ENCODE results near the gene LAMC1. TPM values are rescaled to one million over a fixed set of nuclear protein-coding genes. Genes with fewer than 3 reads are reported as not detected.

Gene LAMC1
- total RNA-seq, 1 experiment from 2014 or later = 65.0 TPM

- peaks cover 27% of the 10 kb centered on the region for H3K36me3 ChIP-seq
- no peak overlapping the region for H3K4me3 ChIP-seq
- H3K27me3 ChIP-seq = no peaks in the 10 kb centered on the region
- DNase-seq = peak; percentile 88
- no peaks in the 10 kb centered on the region for H3K9me3 ChIP-seq
These were observed 9.1 kb downstream of the LAMC1 start for GRCh38 chr1:183032122-183032921.

- Histone ChIP-seq H3K36me3 (peaks cover 21% of the 10 kb centered on the region), H3K9me3 (no peaks in the 10 kb centered on the region), H3K27me3 (no peaks in the 10 kb centered on the region), H3K4me3 (no peak overlapping the region)
- no peak for DNase-seq
These were observed 10.0 kb downstream of the LAMC1 start for GRCh38 chr1:183033205-183033604.

GRCh38 chr1:183034682-183035081 lies 11.5 kb downstream of the LAMC1 start:
- Histone ChIP-seq H3K27me3 (no peaks in the 10 kb centered on the region), H3K9me3 (no peaks in the 10 kb centered on the region), H3K36me3 (peaks cover 14% of the 10 kb centered on the region), H3K4me3 (no peak overlapping the region)
- no peak for DNase-seq

GRCh38 chr1:183038333-183038866 lies 15.2 kb downstream of the LAMC1 start:
- H3K27me3 ChIP-seq = no peaks in the 10 kb centered on the region

GRCh38 chr1:183038913-183039312 lies 15.7 kb downstream of the LAMC1 start:
- DNase-seq = no peak
- Histone ChIP-seq H3K36me3 (peaks cover 3% of the 10 kb centered on the region), H3K4me3 (no peak overlapping the region), H3K9me3 (no peaks in the 10 kb centered on the region), H3K27me3 (no peaks in the 10 kb centered on the region)

More at GRCh38 chr1:183038333-183038866, 15.2 kb downstream of the LAMC1 start:
- DNase-seq = no peak
- no peaks in the 10 kb centered on the region for H3K9me3 ChIP-seq
- H3K36me3 ChIP-seq = peaks cover 9% of the 10 kb centered on the region
- H3K4me3 ChIP-seq = no peak overlapping the region

GRCh38 chr1:183039330-183039729 lies 16.1 kb downstream of the LAMC1 start:
- no peak for DNase-seq
- H3K4me3 ChIP-seq = no peak overlapping the region

GRCh38 chr1:183039985-183040447 lies 16.8 kb downstream of the LAMC1 start:
- peak; percentile 71 for DNase-seq
- H3K9me3 ChIP-seq = no peaks in the 10 kb centered on the region
- H3K27me3 ChIP-seq = no peaks in the 10 kb centered on the region
- no peaks in the 10 kb centered on the region for H3K36me3 ChIP-seq
- H3K4me3 ChIP-seq = no peak overlapping the region

More at GRCh38 chr1:183039330-183039729, 16.1 kb downstream of the LAMC1 start:
- peaks cover 2% of the 10 kb centered on the region; the same call in 1 of the 2 replicates for H3K36me3 ChIP-seq
- H3K9me3 ChIP-seq = no peaks in the 10 kb centered on the region
- H3K27me3 ChIP-seq = no peaks in the 10 kb centered on the region

GRCh38 chr1:183040547-183040971 lies 17.3 kb downstream of the LAMC1 start:
- no peak for DNase-seq
- Histone ChIP-seq H3K27me3 (no peaks in the 10 kb centered on the region), H3K36me3 (no peaks in the 10 kb centered on the region), H3K4me3 (no peak overlapping the region), H3K9me3 (no peaks in the 10 kb centered on the region)

- H3K27me3 ChIP-seq = no peaks in the 10 kb centered on the region
- no peak overlapping the region for H3K4me3 ChIP-seq
- H3K9me3 ChIP-seq = no peaks in the 10 kb centered on the region
- DNase-seq = no peak
- H3K36me3 ChIP-seq = no peaks in the 10 kb centered on the region
These were observed 20.0 kb downstream of the LAMC1 start for GRCh38 chr1:183043254-183043653.

GRCh38 chr1:183043872-183044854 lies 20.9 kb downstream of the LAMC1 start:
- Histone ChIP-seq H3K9me3 (no peaks in the 10 kb centered on the region), H3K27me3 (no peaks in the 10 kb centered on the region), H3K4me3 (no peak overlapping the region), H3K36me3 (no peaks in the 10 kb centered on the region)
- DNase-seq = peak; percentile 35

GRCh38 chr1:183044893-183045649 lies 21.9 kb downstream of the LAMC1 start:
- Histone ChIP-seq H3K4me3 (no peak overlapping the region), H3K27me3 (no peaks in the 10 kb centered on the region), H3K36me3 (no peaks in the 10 kb centered on the region), H3K9me3 (no peaks in the 10 kb centered on the region)
- no peak for DNase-seq

GRCh38 chr1:183048087-183049085 lies 25.2 kb downstream of the LAMC1 start:
- DNase-seq = no peak
- Histone ChIP-seq H3K4me3 (no peak overlapping the region), H3K9me3 (no peaks in the 10 kb centered on the region), H3K36me3 (peaks cover 4% of the 10 kb centered on the region; the same call in 1 of the 2 replicates), H3K27me3 (no peaks in the 10 kb centered on the region)

GRCh38 chr1:183051546-183051945 lies 28.3 kb downstream of the LAMC1 start:
- H3K4me3 ChIP-seq = no peak overlapping the region
- no peaks in the 10 kb centered on the region for H3K9me3 ChIP-seq
- DNase-seq = no peak
- H3K27me3 ChIP-seq = no peaks in the 10 kb centered on the region
- H3K36me3 ChIP-seq = peaks cover 4% of the 10 kb centered on the region; the same call in 1 of the 2 replicates

GRCh38 chr1:183052861-183053260 lies 29.6 kb downstream of the LAMC1 start:
- Histone ChIP-seq H3K4me3 (no peak overlapping the region), H3K9me3 (no peaks in the 10 kb centered on the region), H3K27me3 (no peaks in the 10 kb centered on the region), H3K36me3 (peaks cover 4% of the 10 kb centered on the region; the same call in 1 of the 2 replicates)
- DNase-seq = no peak

GRCh38 chr1:183058851-183059502 lies 35.8 kb downstream of the LAMC1 start:
- Histone ChIP-seq H3K27me3 (no peaks in the 10 kb centered on the region), H3K9me3 (no peaks in the 10 kb centered on the region), H3K4me3 (no peak overlapping the region), H3K36me3 (no peaks in the 10 kb centered on the region; the same call in 1 of the 2 replicates)
- DNase-seq = no peak
